Calu3 (cell line): ENCODE results near the gene OGFRL1. TPM values are rescaled to one million over a fixed set of nuclear protein-coding genes. Genes with fewer than 3 reads are reported as not detected.
A peak's percentile ranks its signal among the peaks of the same experiment; 100 is the strongest.

ENCODE experiments used
- Bru-seq: library from RNA; stranded (reverse); fragments of 400-500 nt; gene quantifications from one replicate; lab custom pipeline; 2021; lab: Mats Ljungman, UMichigan
- BruChase-seq, 2 experiments: library from RNA; stranded (reverse); fragments of 400-500 nt; gene quantifications; one replicate each; lab custom pipeline; 2021; lab: Mats Ljungman, UMichigan
- BruUV-seq: library from RNA; stranded (reverse); fragments of 400-500 nt; replicated peaks from 2 replicates; lab custom pipeline; 2021; lab: Mats Ljungman, UMichigan
- CTCF ChIA-PET: fragments of 300-600 bp; sonication (Branson Sonifier 250); formaldehyde crosslinking; loops from one replicate; lab custom pipeline; 2022; ENCODE audit warnings: antibody characterized with exemption; lab: Charles Lee
- DNase-seq: peaks from one replicate; pipeline ENCODE4 v3.0.0; 2022
- H3K27ac Mint-ChIP-seq: one replicate; pipeline ENCODE4 v1.8.0; 2022; ENCODE audit warnings: mixed read lengths; ENCODE audit not compliant: unreplicated experiment
- H3K27me3 Mint-ChIP-seq: one replicate; pipeline ENCODE4 v1.8.0; 2022; ENCODE audit warnings: mixed read lengths; ENCODE audit not compliant: unreplicated experiment
- H3K36me3 Mint-ChIP-seq: one replicate; pipeline ENCODE4 v1.8.0; 2022; ENCODE audit warnings: mild to moderate bottlenecking, moderate library complexity, mixed read lengths; ENCODE audit not compliant: insufficient read depth, unreplicated experiment
- H3K4me1 Mint-ChIP-seq: one replicate; pipeline ENCODE4 v1.8.0; 2022; ENCODE audit warnings: mild to moderate bottlenecking, low read depth, mixed read lengths; ENCODE audit not compliant: unreplicated experiment
- H3K4me3 Mint-ChIP-seq: one replicate; pipeline ENCODE4 v1.8.0; 2022; ENCODE audit warnings: mild to moderate bottlenecking, low read depth, moderate library complexity, mixed read lengths; ENCODE audit not compliant: unreplicated experiment
- H3K9me3 Mint-ChIP-seq: one replicate; pipeline ENCODE4 v1.8.0; 2022; ENCODE audit warnings: low read depth, mixed read lengths; ENCODE audit not compliant: unreplicated experiment
- intact Hi-C: fragments of 100-400 bp; cut with micrococcal nuclease; formaldehyde crosslinking; loops from one replicate; pipeline ENCODE4 v1.10.0; 2022; ENCODE audit not compliant: unreplicated experiment
- long read RNA-seq: library from polyadenylated mRNA; stranded (forward); transcript quantifications from one replicate; pipeline ENCODE4 v2.0.0, GENCODE V29; 2022
- total RNA-seq: library from RNA; stranded (reverse); gene quantifications from 2 replicates; pipeline ENCODE4 v1.2.3, GENCODE V29; 2022
- TF ChIP-seq, protein P1 (sequence below): fragments of 200-600 bp; IDR thresholded peaks from one replicate; pipeline ENCODE4 v1.8.0; 2022; ENCODE audit warnings: antibody characterized with exemption; ENCODE audit not compliant: unreplicated experiment

The OGFRL1 gene
- total RNA-seq, result 18.2 and 21.0 TPM in 2 replicates
- Bru-seq, nascent RNA, result percentile 85 among the genes with signal in this experiment
- BruChase-seq, experiment 1, labeled RNA remaining after a 6-hour chase, result percentile 96 among the genes with signal in this experiment
- BruChase-seq, experiment 2, labeled RNA remaining after a 2-hour chase, result percentile 93 among the genes with signal in this experiment
- long read RNA-seq, full-length matches to known transcripts, result 20 of 44 reads
- long read RNA-seq, partial matches to known transcripts, result 0 of 44 reads
- long read RNA-seq, other reads (novel, unspliced or antisense), result 24 of 44 reads

DNA sequence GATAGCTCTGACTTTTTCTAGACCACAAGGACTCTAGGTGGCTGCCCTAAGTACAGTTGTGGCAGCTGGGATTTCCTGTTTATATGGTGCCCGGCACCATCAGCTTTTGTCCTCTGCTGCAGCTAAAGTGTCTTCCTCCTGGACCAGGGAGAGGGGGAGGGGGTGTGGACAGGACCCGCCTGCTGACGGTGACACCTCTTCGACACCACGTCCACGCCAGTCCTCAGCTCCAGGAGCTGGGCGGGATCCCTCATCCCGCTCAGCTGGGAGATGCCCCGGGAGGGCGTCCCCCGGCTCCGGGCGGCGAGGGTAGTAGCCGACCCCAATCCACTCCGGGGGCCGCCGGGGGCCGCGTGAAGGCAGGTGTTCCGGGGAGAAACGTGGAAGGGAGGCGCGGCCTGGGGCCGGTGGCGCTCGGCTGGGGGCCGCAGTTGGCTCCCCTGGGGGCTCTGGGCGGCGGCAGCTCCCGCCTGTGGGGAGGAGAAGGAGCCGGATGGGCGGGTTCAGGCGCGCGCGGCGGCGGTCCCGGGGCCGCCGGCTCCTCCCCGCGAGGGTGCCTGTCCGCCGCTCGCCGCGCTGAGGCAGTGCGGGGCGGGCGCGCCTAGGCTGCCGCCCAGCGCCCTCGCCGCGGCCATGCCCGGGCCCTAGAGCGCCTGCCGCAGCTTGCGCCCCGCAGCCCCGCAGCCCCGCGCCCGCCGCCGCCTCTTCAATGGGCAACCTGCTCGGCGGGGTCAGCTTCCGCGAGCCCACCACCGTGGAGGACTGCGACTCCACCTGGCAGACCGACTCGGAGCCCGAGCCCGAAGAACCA lies at the start of gene OGFRL1:
OGFRL1 (plus strand) TSS at position 584 of the 811 bp plus-strand sequence; CDS start at position 710, 126 bp downstream.
- no peaks in the 10 kb centered on the region for H3K27me3 Mint-ChIP-seq
- no peaks in the 10 kb centered on the region for H3K9me3 Mint-ChIP-seq
- peak; percentile 86 for DNase-seq
- TF ChIP-seq, protein P1, sequence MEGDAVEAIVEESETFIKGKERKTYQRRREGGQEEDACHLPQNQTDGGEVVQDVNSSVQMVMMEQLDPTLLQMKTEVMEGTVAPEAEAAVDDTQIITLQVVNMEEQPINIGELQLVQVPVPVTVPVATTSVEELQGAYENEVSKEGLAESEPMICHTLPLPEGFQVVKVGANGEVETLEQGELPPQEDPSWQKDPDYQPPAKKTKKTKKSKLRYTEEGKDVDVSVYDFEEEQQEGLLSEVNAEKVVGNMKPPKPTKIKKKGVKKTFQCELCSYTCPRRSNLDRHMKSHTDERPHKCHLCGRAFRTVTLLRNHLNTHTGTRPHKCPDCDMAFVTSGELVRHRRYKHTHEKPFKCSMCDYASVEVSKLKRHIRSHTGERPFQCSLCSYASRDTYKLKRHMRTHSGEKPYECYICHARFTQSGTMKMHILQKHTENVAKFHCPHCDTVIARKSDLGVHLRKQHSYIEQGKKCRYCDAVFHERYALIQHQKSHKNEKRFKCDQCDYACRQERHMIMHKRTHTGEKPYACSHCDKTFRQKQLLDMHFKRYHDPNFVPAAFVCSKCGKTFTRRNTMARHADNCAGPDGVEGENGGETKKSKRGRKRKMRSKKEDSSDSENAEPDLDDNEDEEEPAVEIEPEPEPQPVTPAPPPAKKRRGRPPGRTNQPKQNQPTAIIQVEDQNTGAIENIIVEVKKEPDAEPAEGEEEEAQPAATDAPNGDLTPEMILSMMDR, result no peak
- intact Hi-C loops, result no loop called here
- H3K36me3 Mint-ChIP-seq, result peaks cover 28% of the 10 kb centered on the region
- CTCF ChIA-PET, result interaction anchor here (1.0 to 2.2 kb wide), 6 partner anchors 38 to 853 kb away, joined by 3 to 6 read pairs (median 5); no protein-coding TSS in a partner anchor
- H3K4me1 Mint-ChIP-seq, result peaks cover 42% of the 10 kb centered on the region
- peak within 1 kb of the TSS; percentile 53 for H3K4me3 Mint-ChIP-seq
- H3K27ac Mint-ChIP-seq, result peak within 1 kb of the TSS; percentile 60
- BruUV-seq, result no TSS peak

DNA sequence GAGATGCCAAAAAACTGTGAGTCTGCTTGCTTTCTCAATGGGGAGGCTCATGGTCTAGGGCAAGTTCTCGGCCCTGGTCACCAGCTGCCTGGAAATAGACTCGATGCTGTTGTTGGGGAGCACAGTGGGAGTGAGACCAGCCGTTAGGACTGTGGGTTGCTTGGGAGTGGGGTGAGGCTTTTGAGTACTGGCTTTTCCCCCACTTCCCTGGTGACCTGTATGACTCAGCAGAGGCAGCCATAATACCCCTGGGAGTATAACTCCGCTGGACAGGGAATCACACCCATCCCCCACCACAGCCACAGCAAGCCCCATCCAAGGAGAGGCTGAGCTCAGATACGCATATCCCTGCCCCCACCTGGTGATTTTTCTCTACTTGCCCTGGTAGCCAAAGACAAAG lies 48.9 kb upstream of the OGFRL1 start:
- CTCF ChIA-PET, result no interaction called here
- Mint-ChIP-seq H3K27me3 (no peaks in the 10 kb centered on the region), H3K36me3 (no peaks in the 10 kb centered on the region), H3K9me3 (peaks cover 4% of the 10 kb centered on the region), H3K4me3 (no peak overlapping the region), H3K4me1 (no peaks in the 10 kb centered on the region), H3K27ac (no peak overlapping the region)
- intact Hi-C loops, result no loop called here
- BruUV-seq, result no TSS peak
- DNase-seq, result no peak
- TF ChIP-seq, protein P1, result no peak

DNA sequence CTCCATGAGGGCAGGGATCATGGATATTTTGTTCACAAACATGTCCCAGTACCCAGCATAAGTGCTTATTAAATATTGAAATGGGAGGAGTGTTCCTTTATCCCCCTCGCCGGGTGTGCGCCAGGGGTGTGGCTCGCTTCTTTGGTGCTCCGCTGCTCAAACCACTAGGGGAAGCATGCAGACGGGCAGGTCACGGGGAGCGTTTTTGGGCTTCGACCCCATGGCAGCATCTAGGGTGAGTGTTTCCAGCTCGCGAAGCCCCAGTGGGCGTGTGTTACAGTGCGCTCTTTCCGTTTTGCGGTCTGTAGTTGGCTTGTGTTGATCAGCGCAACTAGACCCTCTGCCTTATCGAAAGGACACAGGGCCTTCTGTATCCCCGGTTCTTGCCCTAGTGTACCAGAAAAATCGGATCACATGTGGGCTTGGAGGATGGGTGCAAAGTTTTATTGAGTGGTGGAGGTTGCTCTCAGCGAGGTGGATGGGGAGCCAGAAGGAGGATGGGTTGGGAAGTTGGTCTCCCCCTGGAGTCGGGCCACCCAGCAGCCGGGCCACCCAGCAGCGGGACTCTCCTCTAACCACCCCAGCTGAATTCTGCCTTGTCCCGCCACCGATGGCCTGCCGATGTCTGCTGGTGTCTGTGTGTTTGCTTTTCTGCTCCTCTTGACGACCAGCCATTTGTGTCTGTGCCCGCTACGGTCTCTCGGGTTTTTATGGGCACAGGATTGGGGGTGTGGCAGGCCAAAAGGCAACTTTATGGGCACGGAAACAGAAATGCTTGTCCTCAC lies 43.2 kb upstream of the OGFRL1 start:
- Mint-ChIP-seq H3K27me3 (no peaks in the 10 kb centered on the region), H3K36me3 (no peaks in the 10 kb centered on the region), H3K27ac (no peak overlapping the region), H3K4me1 (peaks cover 9% of the 10 kb centered on the region), H3K9me3 (peaks cover 4% of the 10 kb centered on the region), H3K4me3 (no peak overlapping the region)
- intact Hi-C loops, result no loop called here
- TF ChIP-seq, protein P1, result no peak
- no peak for DNase-seq
- CTCF ChIA-PET, result no interaction called here
- no TSS peak for BruUV-seq

DNA sequence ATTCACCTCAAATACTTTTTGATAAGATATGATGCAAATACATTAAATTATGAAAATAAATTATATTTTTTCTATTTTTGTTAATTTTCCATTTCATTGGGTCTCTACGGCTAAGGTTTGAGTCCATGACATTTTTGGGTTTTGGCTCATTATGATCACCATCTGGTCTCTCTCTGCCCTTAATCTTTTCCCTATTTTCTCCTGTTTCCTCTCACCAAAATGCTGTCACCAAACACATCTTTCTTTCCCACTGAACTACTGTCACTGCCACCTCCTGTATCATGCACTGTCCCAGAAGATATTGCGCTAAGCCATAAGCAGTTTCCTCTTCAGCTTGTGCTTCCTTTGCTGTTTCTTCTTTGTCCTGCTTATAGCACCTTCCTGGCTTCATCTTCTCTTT lies 42.0 kb upstream of the OGFRL1 start:
- Mint-ChIP-seq H3K27ac (no peak overlapping the region), H3K9me3 (peaks cover 4% of the 10 kb centered on the region), H3K27me3 (no peaks in the 10 kb centered on the region), H3K36me3 (no peaks in the 10 kb centered on the region), H3K4me1 (peaks cover 9% of the 10 kb centered on the region), H3K4me3 (no peak overlapping the region)
- BruUV-seq, result no TSS peak
- CTCF ChIA-PET, result no interaction called here
- intact Hi-C loops, result no loop called here
- TF ChIP-seq, protein P1, result no peak
- no peak for DNase-seq
